HepG2 (cell line): ENCODE results near the gene UBAC2. TPM values are rescaled to one million over a fixed set of nuclear protein-coding genes. Genes with fewer than 3 reads are reported as not detected.

Experiments used
- ATAC-seq: fragments of 200-7000 bp; cut with Tn5 transposase; 3 replicates; pipeline ENCODE4 v1.9.1; 2020; ENCODE audit warnings: mild to moderate bottlenecking, moderate library complexity
- BruUV-seq: library from RNA; stranded (reverse); fragments of 400-500 nt; replicated peaks from 2 replicates; lab custom pipeline; 2021; lab: Mats Ljungman, UMichigan
- CTCF ChIA-PET: fragments of 300-600 bp; formaldehyde crosslinking; extraction: SDS; loops from one replicate; lab custom pipeline; 2021; ENCODE audit warnings: low total read pairs, inconsistent platforms, low intra/inter-chr PET ratio; lab: Yijun Ruan, JAX
- POLR2A ChIA-PET: fragments of 350-600 bp; sonication (Branson Sonifier 250); formaldehyde crosslinking; loops from one replicate; lab custom pipeline; 2020; ENCODE audit warnings: antibody characterized with exemption, inconsistent platforms; lab: Yijun Ruan, JAX
- DNase-seq: peaks from one replicate; pipeline ENCODE4 v3.0.0-alpha.2; 2015; ENCODE audit warnings: low spot score
- FAIRE-seq: peaks from 3 replicates; lab custom pipeline; 2011; peaks lifted over from hg19 to GRCh38; lab: Jason Lieb, UNC
- H2AFZ ChIP-seq: one replicate; pipeline ENCODE4 v1.6.1; 2011; ENCODE audit warnings: low read length, inconsistent platforms
- H3K27ac ChIP-seq: fragments of 300-600 bp; 3 replicates; pipeline ENCODE4 v1.8.0; 2011; ENCODE audit warnings: mixed run types, mild to moderate bottlenecking, mixed read lengths, low read length, inconsistent platforms; ENCODE audit not compliant: insufficient read depth; ENCODE audit errors: extremely low read length
- H3K27me3 ChIP-seq, 2 experiments: fragments of 200-600 bp in 1 of 2; 2 replicates in 1 of 2; 3 replicates in 1 of 2; pipeline versions ENCODE4 v1.6.0 to v1.8.0; 2011; ENCODE audit warnings: low read length in 2 of 2, mild to moderate bottlenecking in 2 of 2, moderate library complexity in 2 of 2, inconsistent platforms in 1 of 2; ENCODE audit not compliant: insufficient read depth in 2 of 2, control insufficient read depth in 1 of 2
- H3K36me3 ChIP-seq, 2 experiments: fragments of 200-600 bp in 1 of 2; replicated peaks in 1 of 2; 2 replicates in 1 of 2; 3 replicates in 1 of 2; pipeline versions ENCODE4 v1.5.1 to v1.8.0; 2011; ENCODE audit warnings: low read length in 2 of 2, inconsistent platforms in 1 of 2; ENCODE audit not compliant: insufficient read depth in 2 of 2, control insufficient read depth in 1 of 2
- H3K4me1 ChIP-seq: 2 replicates; pipeline ENCODE4 v1.5.1; 2012; ENCODE audit warnings: low read length, inconsistent platforms; ENCODE audit not compliant: insufficient read depth
- H3K4me2 ChIP-seq: 2 replicates; pipeline ENCODE4 v1.6.0; 2011; ENCODE audit warnings: low read depth, low read length, inconsistent platforms
- H3K4me3 ChIP-seq, 3 experiments: fragments of 200-600 bp in 1 of 3; sonication (generic), shearing (Covaris generic) in 1 of 3; replicated peaks in 1 of 3; 2 replicates each; pipeline ENCODE4 v1.5.1; 2011 to 2016; ENCODE audit warnings: low read length in 3 of 3, inconsistent platforms in 2 of 3, low read depth in 2 of 3, mild to moderate bottlenecking in 2 of 3, control low read depth in 1 of 3, mixed read lengths in 1 of 3; ENCODE audit not compliant: insufficient read depth in 1 of 3
- H3K79me2 ChIP-seq: one replicate; pipeline ENCODE4 v1.6.1; 2011; ENCODE audit warnings: low read length, inconsistent platforms; ENCODE audit not compliant: insufficient read depth
- H3K9ac ChIP-seq: 2 replicates; pipeline ENCODE4 v1.6.0; 2011; ENCODE audit warnings: mild to moderate bottlenecking, low read depth, low read length, inconsistent platforms; ENCODE audit not compliant: insufficient read depth
- H3K9me3 ChIP-seq: 2 replicates; pipeline ENCODE4 v1.5.1; 2012; ENCODE audit warnings: mild to moderate bottlenecking, low read length
- H4K20me1 ChIP-seq: 2 replicates; pipeline ENCODE4 v1.6.0; 2011; ENCODE audit warnings: inconsistent platforms, mild to moderate bottlenecking, low read length, moderate library complexity; ENCODE audit not compliant: insufficient read depth
- ARID3A ChIP-seq: IDR thresholded peaks from 2 replicates; pipeline ENCODE4 v1.6.1; 2012; ENCODE audit warnings: low read depth, low read length, improper control_type of control experiment
- ARID4A ChIP-seq: sonication (generic); formaldehyde crosslinking; IDR thresholded peaks from 2 replicates; pipeline ENCODE4 v1.5.0; 2020; ENCODE audit warnings: mild to moderate bottlenecking, missing genetic modification reagents, borderline replicate concordance
- FOXK2 ChIP-seq: fragments of 450-650 bp; IDR thresholded peaks from 2 replicates; pipeline ENCODE4 v1.6.1; 2016
- MIXL1 ChIP-seq: IDR thresholded peaks from 2 replicates; pipeline ENCODE4 v1.6.1; 2016
- PHB2 ChIP-seq: fragments of 450-650 bp; IDR thresholded peaks from 2 replicates; pipeline ENCODE4 v1.6.1; 2018; ENCODE audit not compliant: partially characterized antibody
- SIN3A ChIP-seq: IDR thresholded peaks from 2 replicates; pipeline ENCODE4 v1.6.1; 2011; ENCODE audit warnings: low read depth, mild to moderate bottlenecking, control low read depth, low read length, borderline replicate concordance
- ZIK1 ChIP-seq: sonication (generic); formaldehyde crosslinking; IDR thresholded peaks from 2 replicates; pipeline ENCODE4 v1.5.0; 2020; ENCODE audit warnings: mild to moderate bottlenecking, low read depth, missing genetic modification reagents, borderline replicate concordance
- ZMAT3 ChIP-seq: sonication (generic); formaldehyde crosslinking; conservative IDR thresholded peaks from 2 replicates; pipeline ENCODE4 v1.7.0; 2021; ENCODE audit warnings: missing genetic modification reagents
- ZNF646 ChIP-seq: sonication (generic); formaldehyde crosslinking; IDR thresholded peaks from 2 replicates; pipeline ENCODE4 v1.9.0; 2021; ENCODE audit warnings: mild to moderate bottlenecking, missing genetic modification reagents
- ZNF772 ChIP-seq: sonication (generic); formaldehyde crosslinking; IDR thresholded peaks from 2 replicates; pipeline ENCODE4 v1.5.0; 2020; ENCODE audit warnings: mild to moderate bottlenecking, missing genetic modification reagents
- ZNF776 ChIP-seq: sonication (generic); formaldehyde crosslinking; IDR thresholded peaks from 2 replicates; pipeline ENCODE4 v1.4.0; 2020; ENCODE audit warnings: mild to moderate bottlenecking, missing genetic modification reagents
- ZNF839 ChIP-seq: sonication (generic); formaldehyde crosslinking; IDR thresholded peaks from 2 replicates; pipeline ENCODE4 v1.4.0; 2020; ENCODE audit warnings: missing genetic modification reagents, mild to moderate bottlenecking, borderline replicate concordance
- WGBS: methylation state at CpG from one replicate; pipeline ENCODE4 v1.1.6; 2017; ENCODE audit warnings: low lambda C conversion rate; 5-methylcytosine and 5-hydroxymethylcytosine counted together
- in situ Hi-C: cut with HindIII; loops from 2 replicates; pipeline ENCODE4 v1.10.0; 2017; ENCODE audit warnings: low pct_unique_long_range_greater_than_20kb; ENCODE audit not compliant: extremely low pct_ligation_motif_present
- intact Hi-C: fragments of 100-400 bp; cut with micrococcal nuclease; formaldehyde crosslinking; loops from one replicate; pipeline ENCODE4 v1.10.0; 2022; ENCODE audit not compliant: unreplicated experiment
- polyA plus RNA-seq, 8 experiments: library from polyadenylated mRNA; depleted of rRNA in 3 of 8; stranded (reverse) in 7 of 8; unstranded in 1 of 8; fragments of >200 nt; fragmentation: Illumina TruSeq in 4 of 8; extraction: Trizol in 4 of 8; gene quantifications; 2 replicates each; pipeline versions ENCODE4 v1.2.1 to v1.2.3, GENCODE V29; 2011 to 2016; ENCODE audit warnings: low read depth in 4 of 8, missing spikeins in 1 of 8, mixed read lengths in 1 of 8; ENCODE audit not compliant: insufficient read depth in 1 of 8
- total RNA-seq, 5 experiments: library from RNA; depleted of rRNA; stranded (reverse); fragments of >200 nt; fragmentation: Illumina TruSeq; extraction: Trizol; gene quantifications; 2 replicates each; pipeline ENCODE4 v1.2.3, GENCODE V29; 2016; ENCODE audit warnings: low read depth in 1 of 5

The UBAC2 gene
- total and polyA plus RNA-seq, 2 of the 13 experiments (the other 11 are each of a cell fraction or from before 2014, with no cell fraction given), result 61.3 to 80.8 TPM

GRCh38 chr13:99208845-99209527 lies 8.3 kb downstream of the UBAC2 start:
- Histone ChIP-seq H2AFZ (no peak overlapping the region), H3K4me3 (no peak overlapping the region), H4K20me1 (peaks cover 16% of the 10 kb centered on the region; the same call in 1 of the 2 replicates), H3K79me2 (peaks cover 81% of the 10 kb centered on the region), H3K4me2 (no peak overlapping the region), H3K27ac (no peak overlapping the region), H3K27me3 (no peaks in the 10 kb centered on the region), H3K36me3 (peaks cover 7 to 25% of the 10 kb centered on the region in 2 experiments; a peak in 4 of 5 replicates), H3K9ac (no peak overlapping the region), H3K9me3 (no peaks in the 10 kb centered on the region), H3K4me1 (peaks cover 4% of the 10 kb centered on the region)
- WGBS, result 85% methylated on average over 7 of the region's 8 CpGs
- ChIA-PET CTCF (no interaction called here), POLR2A (no interaction called here)
- DNase-seq (no peak), ATAC-seq (no peak; the same call in 2 of the 3 replicates), FAIRE-seq (no peak)
- intact Hi-C loops, result no loop called here
- BruUV-seq, result no TSS peak
- in situ Hi-C loops, result no loop called here
- no peak for TF ChIP-seq SIN3A
- TF ChIP-seq ZNF839 (CRISPR knock-in tag), result no peak
- TF ChIP-seq FOXK2, result no peak
- no peak for TF ChIP-seq ZNF646 (CRISPR knock-in tag)
- TF ChIP-seq ZMAT3 (CRISPR knock-in tag), result no peak
- no peak for TF ChIP-seq ZIK1 (CRISPR knock-in tag)
- no peak for TF ChIP-seq ARID4A (CRISPR knock-in tag)
- no peak for TF ChIP-seq MIXL1 (CRISPR knock-in tag)
- TF ChIP-seq ZNF776, result no peak
- no peak for TF ChIP-seq PHB2
- no peak for TF ChIP-seq ZNF772 (CRISPR knock-in tag)
- TF ChIP-seq ARID3A, result no peak
